Fibroblast of lung (primary cell): ENCODE data around the gene FAM110A. TPM values are rescaled to one million over a fixed set of nuclear protein-coding genes. Genes with fewer than 3 reads are reported as not detected.
A peak's percentile ranks its signal among the peaks of the same experiment; 100 is the strongest.

Experiments used
- DNase-seq, 2 donors: peaks; one replicate each; pipeline versions ENCODE4 v3.0.0 to v3.0.0-alpha.2; 2010; ENCODE audit warnings: low read depth in 2 of 2
- H2AFZ ChIP-seq: 2 replicates; pipeline ENCODE4 v1.5.1; 2012; ENCODE audit warnings: low read length, control low read depth, inconsistent platforms
- H3K27ac ChIP-seq: 2 replicates; pipeline ENCODE4 v1.5.1; 2011; ENCODE audit warnings: low read length, control low read depth; ENCODE audit not compliant: insufficient read depth
- H3K27me3 ChIP-seq: 2 replicates; pipeline ENCODE4 v1.5.1; 2011; ENCODE audit warnings: mild to moderate bottlenecking, low read length; ENCODE audit not compliant: control insufficient read depth, insufficient read depth
- H3K36me3 ChIP-seq: 2 replicates; pipeline ENCODE4 v1.5.1; 2011; ENCODE audit warnings: low read length; ENCODE audit not compliant: control insufficient read depth, insufficient read depth
- H3K4me1 ChIP-seq: 2 replicates; pipeline ENCODE4 v1.5.1; 2011; ENCODE audit warnings: low read length; ENCODE audit not compliant: control insufficient read depth, insufficient read depth; ENCODE audit errors: extremely low read depth
- H3K4me2 ChIP-seq: 2 replicates; pipeline ENCODE4 v1.5.1; 2011; ENCODE audit warnings: low read length, control low read depth; ENCODE audit not compliant: insufficient read depth; ENCODE audit errors: extremely low read depth
- H3K4me3 ChIP-seq, 4 experiments: fragments of 200-600 bp in 1 of 4; sonication (generic) in 1 of 4; replicated peaks in 1 of 4; 2 replicates each; pipeline ENCODE4 v1.5.1; 2011 to 2016; ENCODE audit warnings: low read length in 4 of 4, low read depth in 3 of 4, mild to moderate bottlenecking in 3 of 4, control low read depth in 2 of 4, inconsistent platforms in 1 of 4, mixed read lengths in 1 of 4; ENCODE audit not compliant: insufficient read depth in 1 of 4; ENCODE audit errors: control extremely low read depth in 1 of 4
- H3K79me2 ChIP-seq: 2 replicates; pipeline ENCODE4 v1.5.1; 2012; ENCODE audit warnings: mild to moderate bottlenecking, low read length, inconsistent platforms; ENCODE audit not compliant: control insufficient read depth, insufficient read depth
- H3K9ac ChIP-seq: 2 replicates; pipeline ENCODE4 v1.5.1; 2011; ENCODE audit warnings: mild to moderate bottlenecking, low read length, control low read depth; ENCODE audit not compliant: insufficient read depth
- H3K9me3 ChIP-seq: 2 replicates; pipeline ENCODE4 v1.5.1; 2012; ENCODE audit warnings: low read depth, low read length; ENCODE audit not compliant: control insufficient read depth, insufficient read depth
- H4K20me1 ChIP-seq: 2 replicates; pipeline ENCODE4 v1.5.1; 2011; ENCODE audit warnings: low read length; ENCODE audit not compliant: control insufficient read depth, insufficient read depth; ENCODE audit errors: extremely low read depth
- EZH2 ChIP-seq: IDR thresholded peaks from 2 replicates; pipeline ENCODE4 v1.5.1; 2012; ENCODE audit warnings: low read length, control low read depth, mild to moderate bottlenecking; ENCODE audit errors: missing control alignments
- polyA plus RNA-seq, 2 donors: library from polyadenylated mRNA; depleted of rRNA in 1 of 2; stranded (reverse) in 1 of 2; unstranded in 1 of 2; fragments of >200 nt; gene quantifications; 2 replicates each; pipeline ENCODE4 v1.2.1, GENCODE V29; 2011 to 2012; ENCODE audit warnings: missing spikeins in 1 of 2
- total RNA-seq: library from RNA; depleted of rRNA; stranded (reverse); fragments of >200 nt; gene quantifications from 2 replicates; pipeline ENCODE4 v1.2.1, GENCODE V29; 2014
- TF ChIP-seq, protein P1 (sequence below), 2 donors: IDR thresholded peaks in 1 of 2; conservative IDR thresholded peaks in 1 of 2; 1 replicate in 1 of 2; 2 replicates in 1 of 2; pipeline ENCODE4 v1.5.1; 2011 to 2012; ENCODE audit warnings: low read length in 2 of 2, control low read depth in 1 of 2, inconsistent platforms in 1 of 2, low read depth in 1 of 2, mild to moderate bottlenecking in 1 of 2

FAM110A gene
- total and polyA plus RNA-seq, 2 donors (not counting 1 experiment from before 2014, with no cell fraction given) = 1.5 to 1.8 TPM

DNA sequence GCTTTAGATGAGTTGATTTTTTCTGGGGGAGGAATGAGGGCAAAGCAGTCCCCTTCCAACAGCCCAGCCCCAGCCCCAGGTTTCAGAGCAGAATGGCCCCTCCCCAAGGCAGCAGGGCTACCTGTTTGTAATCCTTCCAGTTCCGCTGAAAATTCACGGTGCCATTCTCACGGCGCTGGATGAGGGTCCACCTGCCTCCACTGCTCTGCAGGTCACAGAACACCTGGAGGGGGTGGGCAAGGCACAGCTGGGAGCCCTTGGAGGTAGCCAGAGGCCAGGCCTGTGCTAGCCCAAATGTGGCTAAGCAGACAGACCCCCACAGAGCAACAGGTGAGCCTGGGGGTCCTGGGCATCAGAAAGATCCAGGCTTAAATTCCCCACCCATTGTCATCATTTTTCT is 46.1 kb downstream of the FAM110A start:
- Histone ChIP-seq H3K36me3 (no peaks in the 10 kb centered on the region), H3K79me2 (no peaks in the 10 kb centered on the region), H3K4me1 (peaks cover 2% of the 10 kb centered on the region), H3K4me3 (no peak overlapping the region), H3K27ac (no peak overlapping the region), H3K9ac (no peak overlapping the region), H4K20me1 (no peaks in the 10 kb centered on the region), H3K27me3 (no peaks in the 10 kb centered on the region), H3K9me3 (no peaks in the 10 kb centered on the region), H3K4me2 (no peak overlapping the region), H2AFZ (no peak overlapping the region)
- TF ChIP-seq, protein P1, sequence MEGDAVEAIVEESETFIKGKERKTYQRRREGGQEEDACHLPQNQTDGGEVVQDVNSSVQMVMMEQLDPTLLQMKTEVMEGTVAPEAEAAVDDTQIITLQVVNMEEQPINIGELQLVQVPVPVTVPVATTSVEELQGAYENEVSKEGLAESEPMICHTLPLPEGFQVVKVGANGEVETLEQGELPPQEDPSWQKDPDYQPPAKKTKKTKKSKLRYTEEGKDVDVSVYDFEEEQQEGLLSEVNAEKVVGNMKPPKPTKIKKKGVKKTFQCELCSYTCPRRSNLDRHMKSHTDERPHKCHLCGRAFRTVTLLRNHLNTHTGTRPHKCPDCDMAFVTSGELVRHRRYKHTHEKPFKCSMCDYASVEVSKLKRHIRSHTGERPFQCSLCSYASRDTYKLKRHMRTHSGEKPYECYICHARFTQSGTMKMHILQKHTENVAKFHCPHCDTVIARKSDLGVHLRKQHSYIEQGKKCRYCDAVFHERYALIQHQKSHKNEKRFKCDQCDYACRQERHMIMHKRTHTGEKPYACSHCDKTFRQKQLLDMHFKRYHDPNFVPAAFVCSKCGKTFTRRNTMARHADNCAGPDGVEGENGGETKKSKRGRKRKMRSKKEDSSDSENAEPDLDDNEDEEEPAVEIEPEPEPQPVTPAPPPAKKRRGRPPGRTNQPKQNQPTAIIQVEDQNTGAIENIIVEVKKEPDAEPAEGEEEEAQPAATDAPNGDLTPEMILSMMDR (conservative IDR thresholded peaks at IDR 0.05 in 1 of 2, IDR thresholded peaks at IDR 0.05 in 1 of 2; ENCODE audit: low read depth in 1 of 2, low read length in 2 of 2) = no peak
- TF ChIP-seq EZH2 = no peak
- no peak for DNase-seq

DNA sequence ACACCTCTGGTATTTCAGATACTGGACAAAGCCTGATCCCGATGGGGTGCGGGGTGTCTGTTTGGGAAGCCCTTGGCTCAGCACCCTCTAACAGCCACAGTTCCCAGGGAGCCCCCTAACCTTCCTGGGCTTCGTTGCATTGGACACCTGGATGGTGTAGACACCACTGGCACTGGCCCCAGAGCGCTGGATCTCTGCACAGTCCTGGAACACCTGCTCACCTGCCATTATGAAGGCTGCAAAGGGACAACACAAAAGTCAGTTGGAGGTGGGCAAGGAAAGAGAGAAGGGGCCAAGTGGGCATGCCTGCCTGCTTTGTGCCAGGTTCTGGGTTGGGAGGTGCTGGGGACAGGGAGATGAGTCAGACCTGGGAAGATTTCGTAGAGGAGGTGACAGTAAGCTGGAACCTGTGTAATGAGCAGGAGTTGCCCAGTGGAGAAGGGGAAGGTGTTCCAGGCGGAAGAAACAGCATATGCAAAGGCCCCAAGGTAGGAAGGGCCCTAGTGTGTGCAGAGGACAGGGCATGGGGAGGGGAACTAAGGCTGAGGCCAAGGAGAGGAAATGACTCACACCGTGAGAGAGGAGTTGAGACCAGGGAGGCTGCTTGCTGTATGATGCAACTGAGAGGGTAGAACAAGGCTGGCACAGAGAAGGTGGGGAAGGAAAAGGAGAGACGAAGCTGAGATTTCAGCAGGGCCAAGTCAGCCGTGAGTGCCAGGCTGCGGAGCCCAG is 47.7 kb downstream of the FAM110A start:
- DNase-seq = peak; percentile 23 to 31
- Histone ChIP-seq H3K4me3 (no peak overlapping the region), H3K27ac (no peak overlapping the region), H3K79me2 (no peaks in the 10 kb centered on the region), H3K4me2 (no peak overlapping the region), H3K27me3 (no peaks in the 10 kb centered on the region), H3K9me3 (no peaks in the 10 kb centered on the region), H3K4me1 (peaks cover 2% of the 10 kb centered on the region), H3K36me3 (no peaks in the 10 kb centered on the region), H2AFZ (no peak overlapping the region), H4K20me1 (no peaks in the 10 kb centered on the region), H3K9ac (no peak overlapping the region)
- no peak for TF ChIP-seq EZH2

DNA sequence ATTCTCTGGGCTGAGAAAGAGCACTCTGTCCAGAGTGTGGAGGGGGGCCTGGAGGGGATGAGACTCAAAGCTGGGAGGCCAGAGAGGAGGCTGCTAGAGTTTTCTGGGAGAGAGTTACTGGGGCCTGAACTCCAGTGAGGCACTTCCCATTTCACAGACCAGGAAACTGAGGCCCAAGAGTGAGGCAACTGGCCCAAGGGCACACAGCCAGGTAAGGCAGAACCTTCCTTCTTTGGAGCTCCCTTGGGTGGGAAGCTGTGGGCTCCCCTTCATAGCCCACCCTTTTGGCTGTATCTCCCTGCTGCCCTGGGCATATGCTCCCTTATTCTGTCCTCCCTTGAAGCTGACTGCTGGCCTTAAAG is 48.2 kb downstream of the FAM110A start:
- no peak overlapping the region for H3K4me2 ChIP-seq
- no peak for DNase-seq

More for the DNA sequence above, 48.2 kb downstream of the FAM110A start:
- Histone ChIP-seq H3K36me3 (no peaks in the 10 kb centered on the region), H3K4me3 (no peak overlapping the region), H3K9me3 (no peaks in the 10 kb centered on the region), H3K27me3 (no peaks in the 10 kb centered on the region), H2AFZ (no peak overlapping the region), H3K27ac (no peak overlapping the region), H4K20me1 (no peaks in the 10 kb centered on the region), H3K79me2 (no peaks in the 10 kb centered on the region), H3K9ac (no peak overlapping the region), H3K4me1 (peaks cover 2% of the 10 kb centered on the region)
- TF ChIP-seq EZH2 = no peak
- TF ChIP-seq, protein P1 (conservative IDR thresholded peaks at IDR 0.05 in 1 of 2, IDR thresholded peaks at IDR 0.05 in 1 of 2; ENCODE audit: low read depth in 1 of 2, low read length in 2 of 2) = no peak
